Fibroblast of lung (primary cell): ENCODE results near the gene NOVA2. TPM values are rescaled to one million over a fixed set of nuclear protein-coding genes. Genes with fewer than 3 reads are reported as not detected.

Experiments used
- DNase-seq, 2 donors: peaks; one replicate each; pipeline versions ENCODE4 v3.0.0 to v3.0.0-alpha.2; 2010; ENCODE audit warnings: low read depth in 2 of 2
- H2AFZ ChIP-seq: 2 replicates; pipeline ENCODE4 v1.5.1; 2012; ENCODE audit warnings: low read length, control low read depth, inconsistent platforms
- H3K27ac ChIP-seq: 2 replicates; pipeline ENCODE4 v1.5.1; 2011; ENCODE audit warnings: low read length, control low read depth; ENCODE audit not compliant: insufficient read depth
- H3K27me3 ChIP-seq: 2 replicates; pipeline ENCODE4 v1.5.1; 2011; ENCODE audit warnings: mild to moderate bottlenecking, low read length; ENCODE audit not compliant: control insufficient read depth, insufficient read depth
- H3K36me3 ChIP-seq: 2 replicates; pipeline ENCODE4 v1.5.1; 2011; ENCODE audit warnings: low read length; ENCODE audit not compliant: control insufficient read depth, insufficient read depth
- H3K4me1 ChIP-seq: 2 replicates; pipeline ENCODE4 v1.5.1; 2011; ENCODE audit warnings: low read length; ENCODE audit not compliant: control insufficient read depth, insufficient read depth; ENCODE audit errors: extremely low read depth
- H3K4me2 ChIP-seq: 2 replicates; pipeline ENCODE4 v1.5.1; 2011; ENCODE audit warnings: low read length, control low read depth; ENCODE audit not compliant: insufficient read depth; ENCODE audit errors: extremely low read depth
- H3K4me3 ChIP-seq, 4 experiments: fragments of 200-600 bp in 1 of 4; sonication (generic) in 1 of 4; replicated peaks in 1 of 4; 2 replicates each; pipeline ENCODE4 v1.5.1; 2011 to 2016; ENCODE audit warnings: low read length in 4 of 4, low read depth in 3 of 4, mild to moderate bottlenecking in 3 of 4, control low read depth in 2 of 4, inconsistent platforms in 1 of 4, mixed read lengths in 1 of 4; ENCODE audit not compliant: insufficient read depth in 1 of 4; ENCODE audit errors: control extremely low read depth in 1 of 4
- H3K79me2 ChIP-seq: 2 replicates; pipeline ENCODE4 v1.5.1; 2012; ENCODE audit warnings: mild to moderate bottlenecking, low read length, inconsistent platforms; ENCODE audit not compliant: control insufficient read depth, insufficient read depth
- H3K9ac ChIP-seq: 2 replicates; pipeline ENCODE4 v1.5.1; 2011; ENCODE audit warnings: mild to moderate bottlenecking, low read length, control low read depth; ENCODE audit not compliant: insufficient read depth
- H3K9me3 ChIP-seq: 2 replicates; pipeline ENCODE4 v1.5.1; 2012; ENCODE audit warnings: low read depth, low read length; ENCODE audit not compliant: control insufficient read depth, insufficient read depth
- H4K20me1 ChIP-seq: 2 replicates; pipeline ENCODE4 v1.5.1; 2011; ENCODE audit warnings: low read length; ENCODE audit not compliant: control insufficient read depth, insufficient read depth; ENCODE audit errors: extremely low read depth
- EZH2 ChIP-seq: IDR thresholded peaks from 2 replicates; pipeline ENCODE4 v1.5.1; 2012; ENCODE audit warnings: low read length, control low read depth, mild to moderate bottlenecking; ENCODE audit errors: missing control alignments
- polyA plus RNA-seq, 2 donors: library from polyadenylated mRNA; depleted of rRNA in 1 of 2; stranded (reverse) in 1 of 2; unstranded in 1 of 2; fragments of >200 nt; gene quantifications; 2 replicates each; pipeline ENCODE4 v1.2.1, GENCODE V29; 2011 to 2012; ENCODE audit warnings: missing spikeins in 1 of 2
- total RNA-seq: library from RNA; depleted of rRNA; stranded (reverse); fragments of >200 nt; gene quantifications from 2 replicates; pipeline ENCODE4 v1.2.1, GENCODE V29; 2014
- TF ChIP-seq, protein P1 (sequence below), 2 donors: IDR thresholded peaks in 1 of 2; conservative IDR thresholded peaks in 1 of 2; 1 replicate in 1 of 2; 2 replicates in 1 of 2; pipeline ENCODE4 v1.5.1; 2011 to 2012; ENCODE audit warnings: low read length in 2 of 2, control low read depth in 1 of 2, inconsistent platforms in 1 of 2, low read depth in 1 of 2, mild to moderate bottlenecking in 1 of 2

The NOVA2 gene
- total and polyA plus RNA-seq, 2 donors (not counting 1 experiment from before 2014, with no cell fraction given) = 0.01 TPM; not detected in 1

DNA sequence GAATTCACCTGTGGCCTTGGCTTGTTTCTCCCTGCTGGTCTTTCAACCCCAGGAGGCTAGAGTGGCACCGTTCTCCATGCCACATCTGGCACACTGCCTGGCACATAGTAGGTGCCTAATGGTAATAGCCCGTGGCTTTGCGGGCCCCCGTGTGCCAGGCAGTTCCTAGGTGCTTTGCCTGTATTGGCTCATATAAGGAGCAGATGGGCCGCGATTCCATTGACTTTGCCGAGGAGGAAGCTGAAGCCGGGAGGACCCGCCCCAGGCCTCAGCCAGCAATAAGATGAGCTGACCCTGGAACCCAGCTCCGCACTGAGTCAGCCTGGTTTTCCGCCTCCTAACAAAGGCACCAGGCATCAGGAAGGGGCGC, 48.4 kb upstream of the NOVA2 start:
- Histone ChIP-seq H3K4me1 (no peaks in the 10 kb centered on the region), H3K36me3 (no peaks in the 10 kb centered on the region), H3K27me3 (peaks cover 8% of the 10 kb centered on the region), H3K9me3 (no peaks in the 10 kb centered on the region), H3K9ac (no peak overlapping the region), H4K20me1 (no peaks in the 10 kb centered on the region), H3K27ac (no peak overlapping the region), H3K4me2 (no peak overlapping the region), H2AFZ (no peak overlapping the region), H3K79me2 (no peaks in the 10 kb centered on the region), H3K4me3 (no peak overlapping the region)
- no peak for TF ChIP-seq EZH2
- TF ChIP-seq, protein P1, sequence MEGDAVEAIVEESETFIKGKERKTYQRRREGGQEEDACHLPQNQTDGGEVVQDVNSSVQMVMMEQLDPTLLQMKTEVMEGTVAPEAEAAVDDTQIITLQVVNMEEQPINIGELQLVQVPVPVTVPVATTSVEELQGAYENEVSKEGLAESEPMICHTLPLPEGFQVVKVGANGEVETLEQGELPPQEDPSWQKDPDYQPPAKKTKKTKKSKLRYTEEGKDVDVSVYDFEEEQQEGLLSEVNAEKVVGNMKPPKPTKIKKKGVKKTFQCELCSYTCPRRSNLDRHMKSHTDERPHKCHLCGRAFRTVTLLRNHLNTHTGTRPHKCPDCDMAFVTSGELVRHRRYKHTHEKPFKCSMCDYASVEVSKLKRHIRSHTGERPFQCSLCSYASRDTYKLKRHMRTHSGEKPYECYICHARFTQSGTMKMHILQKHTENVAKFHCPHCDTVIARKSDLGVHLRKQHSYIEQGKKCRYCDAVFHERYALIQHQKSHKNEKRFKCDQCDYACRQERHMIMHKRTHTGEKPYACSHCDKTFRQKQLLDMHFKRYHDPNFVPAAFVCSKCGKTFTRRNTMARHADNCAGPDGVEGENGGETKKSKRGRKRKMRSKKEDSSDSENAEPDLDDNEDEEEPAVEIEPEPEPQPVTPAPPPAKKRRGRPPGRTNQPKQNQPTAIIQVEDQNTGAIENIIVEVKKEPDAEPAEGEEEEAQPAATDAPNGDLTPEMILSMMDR (conservative IDR thresholded peaks at IDR 0.05 in 1 of 2, IDR thresholded peaks at IDR 0.05 in 1 of 2; ENCODE audit: low read depth in 1 of 2, low read length in 2 of 2) = no peak
- DNase-seq = no peak

DNA sequence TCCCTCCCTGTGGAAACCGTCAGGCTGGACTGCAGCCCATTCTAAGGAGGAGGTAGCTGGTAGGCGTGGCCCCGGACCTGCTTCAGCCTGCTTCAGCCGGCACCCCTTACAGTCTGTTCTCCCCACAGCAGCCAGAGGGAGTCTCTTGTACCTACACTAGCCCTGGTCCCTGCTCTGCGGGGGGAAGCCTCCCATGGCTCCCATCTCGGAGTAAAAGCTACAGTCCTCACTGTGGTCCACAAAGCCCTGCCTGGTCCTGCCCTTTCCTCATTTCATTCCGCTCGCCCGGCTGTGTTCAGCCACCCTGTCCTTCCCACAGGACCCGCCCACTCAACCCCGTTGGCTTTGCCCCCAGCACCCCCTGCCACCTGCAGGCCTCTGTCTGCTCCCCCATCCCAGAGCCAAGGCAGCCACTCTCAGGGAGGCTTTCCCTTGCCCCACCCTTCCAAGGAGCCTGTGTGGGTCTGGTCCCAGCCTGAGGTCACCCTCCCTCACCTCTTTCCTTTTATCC, 47.9 kb upstream of the NOVA2 start:
- Histone ChIP-seq H3K4me3 (no peak overlapping the region), H4K20me1 (no peaks in the 10 kb centered on the region), H3K4me2 (no peak overlapping the region), H3K9me3 (no peaks in the 10 kb centered on the region), H3K27ac (no peak overlapping the region), H3K9ac (no peak overlapping the region), H3K27me3 (peaks cover 8% of the 10 kb centered on the region), H3K4me1 (no peaks in the 10 kb centered on the region), H2AFZ (no peak overlapping the region), H3K79me2 (no peaks in the 10 kb centered on the region), H3K36me3 (no peaks in the 10 kb centered on the region)
- no peak for DNase-seq
- TF ChIP-seq, protein P1 (conservative IDR thresholded peaks at IDR 0.05 in 1 of 2, IDR thresholded peaks at IDR 0.05 in 1 of 2; ENCODE audit: low read depth in 1 of 2, low read length in 2 of 2) = no peak
- no peak for TF ChIP-seq EZH2

DNA sequence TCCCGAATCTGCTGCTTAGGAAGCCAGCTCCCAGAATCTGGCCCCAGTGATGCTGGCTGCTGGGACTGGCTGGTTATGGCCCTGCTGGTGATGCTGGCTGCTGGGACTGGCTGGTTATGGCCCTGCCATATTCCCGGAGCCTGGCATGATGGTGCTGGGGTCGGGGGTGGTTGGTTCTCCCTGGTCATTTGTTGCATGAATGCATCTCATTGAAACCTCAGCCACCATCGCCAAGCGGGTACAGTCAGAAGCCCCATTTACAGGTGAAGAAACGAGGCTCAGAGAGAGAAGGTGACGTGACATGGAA, 47.1 kb upstream of the NOVA2 start:
- Histone ChIP-seq H3K9me3 (no peaks in the 10 kb centered on the region), H3K36me3 (no peaks in the 10 kb centered on the region), H2AFZ (no peak overlapping the region), H4K20me1 (no peaks in the 10 kb centered on the region), H3K79me2 (no peaks in the 10 kb centered on the region), H3K4me2 (no peak overlapping the region), H3K4me3 (no peak overlapping the region), H3K27ac (no peak overlapping the region), H3K27me3 (peaks cover 12% of the 10 kb centered on the region), H3K4me1 (peaks cover 5% of the 10 kb centered on the region), H3K9ac (no peak overlapping the region)
- DNase-seq = no peak
- no peak for TF ChIP-seq EZH2
- TF ChIP-seq, protein P1 (conservative IDR thresholded peaks at IDR 0.05 in 1 of 2, IDR thresholded peaks at IDR 0.05 in 1 of 2; ENCODE audit: low read depth in 1 of 2, low read length in 2 of 2) = no peak
